ENCODE measurements around the gene RAC3. TPM values are rescaled to one million over a fixed set of nuclear protein-coding genes. Genes with fewer than 3 reads are reported as not detected.

The RAC3 gene
- total and polyA plus RNA-seq, 4 donors = 0.63 to 6.3 (median 3.3) TPM

- 96% methylated on average over 25 of the region's 25 CpGs for WGBS
- TF ChIP-seq YY1 (IDR thresholded peaks at IDR 0.05) (no peak), FOXA2 (IDR thresholded peaks at IDR 0.05) (no peak), HNF4G (IDR thresholded peaks at IDR 0.05) (no peak), FOXA1 (IDR thresholded peaks at IDR 0.05) (no peak), RAD21 (IDR thresholded peaks at IDR 0.05) (no peak), NR2F2 (IDR thresholded peaks at IDR 0.05) (no peak), TAF1 (conservative IDR thresholded peaks at IDR 0.05) (no peak), JUND (IDR thresholded peaks at IDR 0.05) (no peak), GABPA (IDR thresholded peaks at IDR 0.05 in 1 of 2, conservative IDR thresholded peaks at IDR 0.05 in 1 of 2) (no peak), ZBTB33 (IDR thresholded peaks at IDR 0.05) (no peak), MAX (IDR thresholded peaks at IDR 0.05) (no peak), HNF4A (conservative IDR thresholded peaks at IDR 0.05) (no peak), SP1 (IDR thresholded peaks at IDR 0.05) (no peak), RXRA (IDR thresholded peaks at IDR 0.05) (no peak), ATF3 (IDR thresholded peaks at IDR 0.05) (no peak), CTCF (IDR thresholded peaks at IDR 0.05; ENCODE audit: low read depth, low read length, missing input control) (no peak), REST (IDR thresholded peaks at IDR 0.05) (no peak), EGR1 (IDR thresholded peaks at IDR 0.05; ENCODE audit: low read depth in 2 of 2) (no peak)
- Histone ChIP-seq H3K4me3 (ENCODE audit: low read depth in 1 of 3, low read length in 3 of 3) (no peak overlapping the region), H3K9ac (ENCODE audit: low read depth in 1 of 2, low read length in 2 of 2) (no peak overlapping the region), H3K27ac (ENCODE audit: low read depth in 1 of 2, low read length in 2 of 2) (peak overlapping the region; percentile 65 to 76), H3K36me3 (ENCODE audit: control insufficient read depth in 4 of 4, insufficient read depth in 3 of 4, low read depth in 1 of 4, low read length in 3 of 4) (no peaks in the 10 kb centered on the region), H3K27me3 (ENCODE audit: control insufficient read depth in 4 of 4, insufficient read depth in 4 of 4, low read length in 3 of 4) (no peaks in the 10 kb centered on the region), H3K4me1 (ENCODE audit: control insufficient read depth in 4 of 4, insufficient read depth in 4 of 4, low read length in 3 of 4) (peaks cover 22 to 70% (median 51%) of the 10 kb centered on the region in 4 donors), H3K9me3 (ENCODE audit: control insufficient read depth in 4 of 4, low read length in 3 of 4) (no peaks in the 10 kb centered on the region)
- DNase-seq (ENCODE audit: low spot score) = no peak
Measured at GRCh38 chr17:82025401-82026107, 5.9 kb upstream of the RAC3 start.

All from liver (tissue), 9 donors.